Heart left ventricle (tissue), 16 donors: ENCODE results near the gene ZNF768. TPM values are rescaled to one million over a fixed set of nuclear protein-coding genes. Genes with fewer than 3 reads are reported as not detected.

Experiments used
- ATAC-seq, 4 donors: fragments of 200-7000 bp; cut with Tn5 transposase; one replicate each; pipeline ENCODE4 v1.9.1; 2020 to 2022; ENCODE audit warnings: moderate library complexity in 4 of 4, mild to moderate bottlenecking in 3 of 4, moderate number of reproducible peaks in 1 of 4
- DNase-seq, 5 donors: peaks; one replicate each; pipeline ENCODE4 v3.0.0-alpha.2; 2020
- H3K27ac ChIP-seq, 12 donors: fragments of 200-600 bp; sonication (generic) in 4 of 12; one replicate each; pipeline versions ENCODE4 v1.5.0 to v1.8.0; 2016 to 2022; ENCODE audit warnings: mild to moderate bottlenecking in 2 of 12
- H3K27me3 ChIP-seq, 9 donors: fragments of 200-600 bp; sonication (generic) in 2 of 9; one replicate each; pipeline versions ENCODE4 v1.5.1 to v1.8.0; 2016 to 2022; ENCODE audit warnings: mild to moderate bottlenecking in 3 of 9
- H3K36me3 ChIP-seq, 9 donors: fragments of 200-600 bp; sonication (generic) in 2 of 9; one replicate each; pipeline versions ENCODE4 v1.5.0 to v1.8.0; 2018 to 2022; ENCODE audit warnings: mild to moderate bottlenecking in 2 of 9
- H3K4me1 ChIP-seq, 12 donors: fragments of 200-600 bp; sonication (generic) in 4 of 12; one replicate each; pipeline versions ENCODE4 v1.5.0 to v1.8.0; 2016 to 2022; ENCODE audit warnings: mild to moderate bottlenecking in 3 of 12
- H3K4me3 ChIP-seq, 12 donors: fragments of 200-600 bp; sonication (generic) in 4 of 12; one replicate each; pipeline versions ENCODE4 v1.5.0 to v1.8.0; 2017 to 2022; ENCODE audit warnings: mild to moderate bottlenecking in 9 of 12, moderate library complexity in 4 of 12
- H3K9me3 ChIP-seq, 12 donors: fragments of 200-600 bp; sonication (generic) in 4 of 12; one replicate each; pipeline versions ENCODE4 v1.5.0 to v1.8.0; 2016 to 2022; ENCODE audit warnings: mild to moderate bottlenecking in 1 of 12
- CTCF ChIP-seq, 12 donors: fragments of 200-600 bp; sonication (generic) in 4 of 12; IDR thresholded peaks; one replicate each; pipeline versions ENCODE4 v1.5.0 to v1.8.0; 2018 to 2022; ENCODE audit warnings: antibody characterized with exemption in 12 of 12, mild to moderate bottlenecking in 5 of 12
- POLR2A ChIP-seq, 2 donors: fragments of 450-650 bp; IDR thresholded peaks; one replicate each; pipeline ENCODE4 v1.6.1; 2017; ENCODE audit warnings: antibody characterized with exemption in 2 of 2, mild to moderate bottlenecking in 2 of 2, moderate library complexity in 2 of 2
- WGBS, 4 donors: extraction: QIAGEN DNeasy Blood & Tissue Kit in 2 of 4; methylation state at CpG; one replicate each; pipeline versions ENCODE4 v1.1.5 to v1.1.7; 2013 to 2018; 5-methylcytosine and 5-hydroxymethylcytosine counted together
- intact Hi-C, 10 donors: fragments of 100-400 bp; cut with DNase I; formaldehyde crosslinking; loops; one replicate each; pipeline versions ENCODE4 v1.11.1 to v1.14.2; 2022
- polyA plus RNA-seq, 2 donors: library from polyadenylated mRNA; stranded (reverse); fragments of 200-250 nt; gene quantifications; one replicate each; pipeline ENCODE4 v1.2.3, GENCODE V29; 2013
- total RNA-seq, 9 donors: library from RNA; depleted of rRNA in 2 of 9; stranded (reverse); fragments of >200 nt in 2 of 9; fragmentation: NEBNext Ultra II Directional in 3 of 9; extraction: Animal tissue kit (Norgen Biotek cat#: 25700) in 3 of 9; gene quantifications; one replicate each; pipeline versions ENCODE4 v1.1.0 to v1.2.4, GENCODE V29; 2016 to 2023
- donor health status: ischemic (EF 13 %, LVEDD 7.1; RV severe dilation, severe dysfunction).
- donor health status: healthy with polysubstance abuse.
- donor health status: DM: no; HTN: yes; CAD: no.
- donor health status: DM: no; HTN: no; CAD: no.
- donor health status: ischemic (EF 25% LVEDD 6.9; RV normal size, moderate dysfunction).
- donor health status: ischemic (EF 25% LVEDD 5.7; RV mildly dilated, moderate dysfunction).
- donor health status: healthy.
- donor health status: DM: yes; HTN: yes; CAD: no.
- donor health status: ischemic (EF 35%, LVEDD 5.7; RV mildly dilated, moderate dysfunction).
- donor health status: nonischemic (EF 11% LVEDD 7.7; RV severe dilation, severe dysfunction).
- donor health status: DM: yes; HTN: yes; CAD: no.
- donor health status: PGD.
- donor health status: ischemic (EF 29% LVEDD 5.4; RV normal size, mild dysfunction).
- donor health status: nonischemic (EF 23%, LVEDD 6.1; RV moderate dilation, normal function).

ZNF768 gene
- total and polyA plus RNA-seq, 11 donors, result 38.9 to 88.2 (median 51.6) TPM

- H3K9me3 ChIP-seq, result no peaks in the 10 kb centered on the region
- peak; percentile 42 to 74 (median 56) for TF ChIP-seq CTCF (IDR thresholded peaks at IDR 0.05)
- no peak for TF ChIP-seq POLR2A (IDR thresholded peaks at IDR 0.05)
- peak overlapping the region in 11 of 12 donors; percentile 91 to 99 (median 95) for H3K27ac ChIP-seq
- intact Hi-C loops, result loop anchor here in 7 of 10 donors (1.0 to 10.0 kb wide), 8 partner anchors 21 to 105 kb away; partner anchors contain the start of genes ZNF764 (in 5 of the 7), DCTPP1 (in 1 of the 7), ZNF688 (in 1 of the 7) and ZNF785 (in 1 of the 7)
- peaks cover 0 to 24% (median 21%) of the 10 kb centered on the region in 9 donors for H3K36me3 ChIP-seq
- DNase-seq, result peak; percentile 73 to 86 (median 84)
- H3K4me1 ChIP-seq, result peaks cover 0 to 46% (median 24%) of the 10 kb centered on the region in 12 donors
- no peaks in the 10 kb centered on the region for H3K27me3 ChIP-seq
- peak overlapping the region; percentile 31 to 94 (median 82) for H3K4me3 ChIP-seq
- peak; percentile 52 to 72 (median 66) for ATAC-seq
- 32 to 40% (median 34%) methylated on average over 12 of the region's 12 CpGs for WGBS, 4 donors
These were observed 9.4 kb upstream of the ZNF768 start for GRCh38 chr16:30535777-30536190.

GRCh38 chr16:30535106-30535776, 8.9 kb upstream of the ZNF768 start:
- H3K9me3 ChIP-seq, result no peaks in the 10 kb centered on the region
- peak overlapping the region; percentile 86 to 99 (median 94) for H3K27ac ChIP-seq
- intact Hi-C loops, result loop anchor here in 7 of 10 donors (1.0 to 10.0 kb wide), 8 partner anchors 22 to 104 kb away; partner anchors contain the start of genes ZNF764 (in 5 of the 7), DCTPP1 (in 1 of the 7), ZNF688 (in 1 of the 7) and ZNF785 (in 1 of the 7)
- H3K36me3 ChIP-seq, result peaks cover 0 to 28% (median 23%) of the 10 kb centered on the region in 9 donors
- peaks cover 0 to 41% (median 24%) of the 10 kb centered on the region in 12 donors for H3K4me1 ChIP-seq
- ATAC-seq (peak in 1 of 4 donors; percentile 0), DNase-seq (no peak)
- WGBS, 4 donors, result 7 to 10% (median 9%) methylated on average over 17 to 18 of the region's 18 CpGs
- peak overlapping the region; percentile 31 to 94 (median 82) for H3K4me3 ChIP-seq
- TF ChIP-seq CTCF (IDR thresholded peaks at IDR 0.05) (no peak), POLR2A (IDR thresholded peaks at IDR 0.05) (no peak)
- no peaks in the 10 kb centered on the region for H3K27me3 ChIP-seq

GRCh38 chr16:30534368-30535105, 8.2 kb upstream of the ZNF768 start, which contains the start of gene ZNF747:
TSS of gene ZNF747 (minus strand) at chr16:30534858. CDS start at chr16:30534679, 179 bp downstream.
- Histone ChIP-seq H3K36me3 (peaks cover 0 to 28% (median 23%) of the 10 kb centered on the region in 9 donors), H3K27me3 (no peaks in the 10 kb centered on the region), H3K4me1 (peaks cover 0 to 34% (median 21%) of the 10 kb centered on the region in 12 donors), H3K9me3 (no peaks in the 10 kb centered on the region), H3K4me3 (peak within 1 kb of the TSS; percentile 31 to 94 (median 82)), H3K27ac (peak within 1 kb of the TSS; percentile 86 to 99 (median 94))
- 0 to 1% (median 0%) methylated on average over 19 to 70 of the region's 70 CpGs for WGBS, 4 donors
- intact Hi-C loops, result loop anchor here (1.0 to 10.0 kb wide), 9 partner anchors 22 to 104 kb away; partner anchors contain the start of genes ZNF764 (in 9 of the 10), ZNF688 (in 5 of the 10), DCTPP1 (in 1 of the 10) and ZNF785 (in 1 of the 10)
- ATAC-seq (peak; percentile 88 to 95 (median 90)), DNase-seq (peak; percentile 95 to 96 (median 96))
- TF ChIP-seq CTCF (IDR thresholded peaks at IDR 0.05), result peak in 2 of 12 donors; percentile 12 to 13
- TF ChIP-seq POLR2A (IDR thresholded peaks at IDR 0.05), result peak in 1 of 2 donors; percentile 63
